T follicular helper cell (primary cell): ENCODE results near the gene AOX1.
"Not testable (repeated sequence)": the region's sequence is repeated elsewhere in the genome, so short reads cannot be mapped to it uniquely, and the experiment has no call there.

Experiments
- DNase-seq: peaks from one replicate; pipeline ENCODE4 v3.0.0-alpha.2; 2020; ENCODE audit warnings: low read depth

Gene AOX1

GRCh38 chr2:200602584-200602983 is 16.8 kb downstream of the AOX1 start:
- DNase-seq: no peak

GRCh38 chr2:200603972-200604371 is 18.2 kb downstream of the AOX1 start:
- DNase-seq: no peak

- no peak for DNase-seq
Observed at GRCh38 chr2:200604571-200605255, 18.9 kb downstream of the AOX1 start.

GRCh38 chr2:200608341-200609027 is 22.7 kb downstream of the AOX1 start:
- no peak for DNase-seq

- no peak for DNase-seq
Observed at GRCh38 chr2:200609028-200609614, 23.3 kb downstream of the AOX1 start.

- not testable (repeated sequence) for DNase-seq
Observed at GRCh38 chr2:200610217-200610616, 24.4 kb downstream of the AOX1 start.

- no peak for DNase-seq
Observed at GRCh38 chr2:200613692-200614091, 27.9 kb downstream of the AOX1 start.

GRCh38 chr2:200614249-200614648 is 28.4 kb downstream of the AOX1 start:
- DNase-seq: no peak

GRCh38 chr2:200615247-200615646 is 29.4 kb downstream of the AOX1 start:
- no peak for DNase-seq

- DNase-seq: no peak
Observed at GRCh38 chr2:200616193-200616592, 30.4 kb downstream of the AOX1 start.

- no peak for DNase-seq
Observed at GRCh38 chr2:200616656-200617055, 30.8 kb downstream of the AOX1 start.

GRCh38 chr2:200617156-200618053 is 31.6 kb downstream of the AOX1 start:
- no peak for DNase-seq

- no peak for DNase-seq
Observed at GRCh38 chr2:200618054-200618419, 32.2 kb downstream of the AOX1 start.

GRCh38 chr2:200618590-200619021 is 32.8 kb downstream of the AOX1 start:
- no peak for DNase-seq

- DNase-seq: no peak
Observed at GRCh38 chr2:200619279-200619678, 33.5 kb downstream of the AOX1 start.

GRCh38 chr2:200620606-200621390 is 35.0 kb downstream of the AOX1 start:
- DNase-seq: no peak

GRCh38 chr2:200622106-200622505 is 36.3 kb downstream of the AOX1 start:
- no peak for DNase-seq

- DNase-seq: no peak
Observed at GRCh38 chr2:200624026-200624425, 38.2 kb downstream of the AOX1 start.

- DNase-seq: no peak
Observed at GRCh38 chr2:200624658-200625057, 38.8 kb downstream of the AOX1 start.

- no peak for DNase-seq
Observed at GRCh38 chr2:200625282-200625681, 39.5 kb downstream of the AOX1 start.

GRCh38 chr2:200625958-200626363 is 40.1 kb downstream of the AOX1 start:
- no peak for DNase-seq
